Lower lobe of right lung (tissue), 2 donors: ENCODE measurements around the gene BEND2. TPM values are rescaled to one million over a fixed set of nuclear protein-coding genes. Genes with fewer than 3 reads are reported as not detected.
"Not testable (repeated sequence)": the region's sequence is repeated elsewhere in the genome, so short reads cannot be mapped to it uniquely, and the experiment has no call there.

Source experiments
- ATAC-seq, 2 donors: fragments of 200-7000 bp; cut with Tn5 transposase; one replicate each; pipeline ENCODE4 v1.9.1; 2020 to 2022; ENCODE audit warnings: mild to moderate bottlenecking in 2 of 2, moderate library complexity in 2 of 2
- DNase-seq: peaks from one replicate; pipeline ENCODE4 v3.0.0-alpha.2; 2020
- H3K27ac ChIP-seq: fragments of 200-600 bp; one replicate; pipeline ENCODE4 v1.8.0; 2022
- H3K27me3 ChIP-seq: fragments of 200-600 bp; one replicate; pipeline ENCODE4 v1.8.0; 2022; ENCODE audit warnings: low read depth
- H3K36me3 ChIP-seq: fragments of 200-600 bp; one replicate; pipeline ENCODE4 v1.8.0; 2022; ENCODE audit warnings: mild to moderate bottlenecking
- H3K4me1 ChIP-seq: fragments of 200-600 bp; one replicate; pipeline ENCODE4 v1.8.0; 2022
- H3K4me3 ChIP-seq: fragments of 200-600 bp; one replicate; pipeline ENCODE4 v1.8.0; 2022; ENCODE audit warnings: mild to moderate bottlenecking
- H3K9me3 ChIP-seq: fragments of 200-600 bp; one replicate; pipeline ENCODE4 v1.8.0; 2022
- CTCF ChIP-seq: fragments of 200-600 bp; IDR thresholded peaks from one replicate; pipeline ENCODE4 v1.8.0; 2022; ENCODE audit warnings: antibody characterized with exemption, mild to moderate bottlenecking
- intact Hi-C: fragments of 100-400 bp; cut with DNase I; formaldehyde crosslinking; loops from one replicate; pipeline ENCODE4 v1.11.0; 2022
- long read RNA-seq: library from polyadenylated mRNA; unstranded; transcript quantifications from one replicate; pipeline ENCODE4 v2.0.0, GENCODE V29; 2021
- total RNA-seq: library from RNA; stranded (reverse); fragmentation: NEBNext Ultra II Directional; extraction: Animal tissue kit (Norgen Biotek cat#: 25700); gene quantifications from one replicate; pipeline ENCODE4 v1.2.1, GENCODE V29; 2021
- donor health status: DM: no; HTN: yes; CAD: no; lungs with severe emphysema.

Gene BEND2
- total RNA-seq = 0.24 TPM
- long read RNA-seq = 0 reads

GRCh38 chrX:18220786-18221185 lies at the start of gene BEND2:
BEND2 (minus strand) TSS chrX:18220886; CDS start chrX:18220750, 136 bp downstream.
- intact Hi-C loops = no loop called here
- no peaks in the 10 kb centered on the region for H3K4me1 ChIP-seq
- DNase-seq = no peak

GRCh38 chrX:18255059-18255458 lies 34.4 kb upstream of the BEND2 start:
- H3K9me3 ChIP-seq = no peaks in the 10 kb centered on the region
- H3K4me1 ChIP-seq = no peaks in the 10 kb centered on the region
- no peak overlapping the region for H3K4me3 ChIP-seq
- no peak for ATAC-seq
- no peak overlapping the region for H3K27ac ChIP-seq
- TF ChIP-seq CTCF = no peak
- H3K27me3 ChIP-seq = no peaks in the 10 kb centered on the region
- intact Hi-C loops = no loop called here
- no peak for DNase-seq
- no peaks in the 10 kb centered on the region for H3K36me3 ChIP-seq

More at GRCh38 chrX:18220786-18221185, at the start of gene BEND2:
- ATAC-seq = no peak
- TF ChIP-seq CTCF = no peak
- H3K4me3 ChIP-seq = no peak within 1 kb of the TSS
- no peaks in the 10 kb centered on the region for H3K36me3 ChIP-seq
- no peaks in the 10 kb centered on the region for H3K9me3 ChIP-seq
- H3K27ac ChIP-seq = no peak within 1 kb of the TSS
- no peaks in the 10 kb centered on the region for H3K27me3 ChIP-seq

DNA sequence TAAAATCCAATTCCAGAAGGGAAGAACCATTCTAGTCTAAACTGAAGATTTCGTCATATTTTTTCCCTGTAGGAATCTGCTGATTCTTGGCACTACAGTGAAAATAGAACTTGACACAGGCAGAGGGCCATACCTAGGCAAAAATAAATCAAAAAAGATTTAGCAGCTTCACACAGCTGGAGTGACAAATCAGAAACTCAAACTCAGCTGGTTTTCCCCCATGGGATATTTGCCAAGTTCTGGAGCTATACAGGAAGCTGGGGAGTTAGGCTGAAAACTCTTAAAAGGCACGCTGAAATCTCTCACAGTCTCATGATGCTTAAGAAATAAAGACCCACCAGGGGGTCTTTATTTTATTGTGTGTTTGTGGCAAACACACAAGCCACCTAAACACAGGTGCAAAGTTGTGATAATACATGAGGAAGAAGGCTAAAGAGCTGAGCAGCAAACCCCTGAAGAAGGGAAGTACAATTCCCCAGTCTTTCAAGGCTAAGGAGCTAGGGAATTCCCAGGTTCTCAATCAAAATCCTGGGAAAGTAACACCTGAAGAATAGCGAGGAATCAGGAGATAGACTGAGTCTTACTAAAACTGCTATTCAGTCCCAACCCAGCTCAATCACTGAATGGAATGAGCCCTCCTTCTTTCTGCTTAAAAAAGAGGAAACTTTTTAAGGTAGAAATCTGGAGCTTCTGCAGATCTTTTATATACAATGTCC lies 32.1 kb upstream of the BEND2 start:
- intact Hi-C loops = no loop called here
- DNase-seq = no peak
- no peak for ATAC-seq
- TF ChIP-seq CTCF = no peak
- Histone ChIP-seq H3K4me3 (no peak overlapping the region), H3K36me3 (no peaks in the 10 kb centered on the region), H3K27me3 (no peaks in the 10 kb centered on the region), H3K9me3 (no peaks in the 10 kb centered on the region), H3K4me1 (no peaks in the 10 kb centered on the region), H3K27ac (no peak overlapping the region)

DNA sequence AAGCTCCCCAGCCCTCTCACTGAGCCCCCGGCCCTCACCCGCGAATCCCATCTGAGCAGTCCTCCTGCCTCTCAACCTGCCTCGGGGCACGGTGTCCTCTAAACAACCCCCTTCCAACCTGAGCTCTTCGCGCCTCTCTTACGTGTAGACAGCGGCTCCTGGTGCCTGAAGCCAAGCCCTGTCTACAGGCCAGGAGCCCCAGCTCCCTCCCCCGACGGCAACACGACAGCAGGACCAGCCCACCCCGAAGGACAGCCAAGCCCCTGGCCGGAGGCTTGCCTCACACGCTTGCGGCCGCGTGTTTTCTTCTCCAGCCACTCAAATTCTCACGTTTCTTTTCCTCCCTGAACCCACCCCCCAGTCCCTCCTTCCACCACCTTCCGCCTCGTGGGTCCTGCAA lies 9.0 kb upstream of the BEND2 start:
- not testable (repeated sequence) for H3K36me3 ChIP-seq, DNase-seq, ATAC-seq

DNA sequence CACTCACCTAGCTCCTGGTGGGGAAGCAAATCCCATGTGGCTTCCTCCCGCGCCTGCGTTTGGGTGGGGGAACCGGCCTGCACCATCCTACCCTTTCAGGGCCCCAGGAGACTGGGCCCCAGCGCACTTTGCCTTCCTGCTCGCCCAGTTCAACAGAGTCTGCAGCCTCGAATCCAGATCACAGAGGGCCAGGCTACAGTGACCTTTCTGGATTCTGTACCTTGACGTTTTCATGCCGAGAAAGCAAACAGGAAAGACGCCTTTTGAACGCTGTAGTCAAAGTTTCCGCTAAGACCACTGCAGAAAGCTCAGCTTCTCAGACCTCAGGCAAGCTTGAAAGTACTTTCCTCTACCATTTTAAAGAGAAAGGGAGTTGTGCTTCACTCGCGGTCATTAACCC lies 7.4 kb upstream of the BEND2 start:
- no peaks in the 10 kb centered on the region for H3K36me3 ChIP-seq
- DNase-seq (no peak), ATAC-seq (no peak)
- H3K4me3 ChIP-seq = no peak overlapping the region
- intact Hi-C loops = no loop called here
- no peak for TF ChIP-seq CTCF
- H3K27ac ChIP-seq = no peak overlapping the region
- no peaks in the 10 kb centered on the region for H3K27me3 ChIP-seq
- no peaks in the 10 kb centered on the region for H3K4me1 ChIP-seq
- H3K9me3 ChIP-seq = no peaks in the 10 kb centered on the region

More for the DNA sequence above, 9.0 kb upstream of the BEND2 start:
- H3K4me1 ChIP-seq, H3K9me3 ChIP-seq, H3K27ac ChIP-seq, H3K27me3 ChIP-seq, H3K4me3 ChIP-seq, intact Hi-C loops: not testable (repeated sequence)

GRCh38 chrX:18227458-18227857 lies 6.8 kb upstream of the BEND2 start:
- H3K27me3 ChIP-seq = no peaks in the 10 kb centered on the region
- intact Hi-C loops = no loop called here
- no peak overlapping the region for H3K27ac ChIP-seq
- TF ChIP-seq CTCF = no peak
- H3K9me3 ChIP-seq = no peaks in the 10 kb centered on the region
- no peak for ATAC-seq
- H3K36me3 ChIP-seq = no peaks in the 10 kb centered on the region
- DNase-seq = no peak
- H3K4me1 ChIP-seq = no peaks in the 10 kb centered on the region
- no peak overlapping the region for H3K4me3 ChIP-seq
